NCI-H2029 treated with DMSO at 0.1 percent for 48 hours (cell line): Measurements from ENCODE around the gene TSHB.
"Not testable (repeated sequence)": the region's sequence is repeated elsewhere in the genome, so short reads cannot be mapped to it uniquely, and the experiment has no call there.

Experiments used
- DNase-seq: peaks from one replicate; lab custom pipeline; 2025; lab: John Stamatoyannopoulos, UW

TSHB gene

DNA sequence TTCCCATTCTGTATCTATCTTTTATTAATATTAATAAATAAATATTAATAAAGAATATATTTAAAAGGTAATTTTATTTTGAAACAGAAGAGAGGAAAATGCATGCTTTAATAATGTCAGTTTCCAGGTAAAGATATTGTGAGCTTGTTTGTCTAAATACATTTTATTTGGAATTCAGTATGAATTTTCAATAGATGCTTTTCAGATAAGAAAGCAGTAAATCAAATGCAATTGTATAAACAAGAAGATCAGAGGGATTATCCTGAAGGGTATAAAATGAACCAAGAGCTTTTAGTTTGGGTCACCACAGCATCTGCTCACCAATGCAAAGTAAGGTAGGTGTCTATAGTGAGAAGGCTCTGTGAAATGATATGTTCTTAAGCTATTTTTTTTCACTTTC, at the start of gene TSHB:
Gene TSHB, plus strand, starts transcription at position 301 of the 400 bp plus-strand sequence. CDS start 3,537 bp downstream, outside the sequence.
- DNase-seq = no peak

DNA sequence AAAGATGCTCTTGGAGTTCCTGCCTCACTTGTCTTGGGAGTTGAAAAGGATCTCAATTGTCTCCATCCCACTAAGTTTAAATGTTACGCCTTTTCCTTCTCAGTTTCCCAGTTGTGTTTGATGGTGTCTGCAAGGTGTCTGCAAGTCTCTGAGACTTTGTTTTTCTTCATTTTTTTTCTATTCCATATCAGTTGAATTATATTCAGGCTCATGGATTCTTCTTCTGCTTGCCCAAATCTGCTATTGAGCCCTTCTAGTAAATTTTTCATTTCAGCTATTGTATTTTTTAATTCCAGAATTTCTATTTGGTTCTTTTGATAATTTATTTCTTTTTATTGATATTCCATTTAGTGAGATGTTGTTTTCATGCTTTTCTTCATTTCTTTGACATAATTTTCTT, 47.4 kb upstream of the TSHB start:
- DNase-seq = no peak

DNA sequence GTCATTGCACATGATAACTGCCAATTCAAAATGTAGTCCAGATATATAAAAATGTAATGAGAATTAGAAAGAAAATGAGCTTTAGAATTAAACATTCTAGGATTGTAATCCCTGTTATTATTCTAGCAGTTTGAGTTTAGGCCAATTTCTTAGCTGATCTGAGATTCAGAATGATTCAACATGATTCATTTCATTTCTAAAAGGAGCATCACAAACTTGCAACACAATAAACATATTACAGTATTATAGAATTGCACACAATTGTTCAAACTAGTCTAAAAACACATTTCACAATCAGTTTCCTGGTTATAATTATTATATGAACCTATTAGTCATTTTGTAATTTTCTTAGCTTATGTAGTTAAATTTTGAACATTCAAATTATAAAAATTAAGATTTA, 43.3 kb upstream of the TSHB start:
- no peak for DNase-seq

DNA sequence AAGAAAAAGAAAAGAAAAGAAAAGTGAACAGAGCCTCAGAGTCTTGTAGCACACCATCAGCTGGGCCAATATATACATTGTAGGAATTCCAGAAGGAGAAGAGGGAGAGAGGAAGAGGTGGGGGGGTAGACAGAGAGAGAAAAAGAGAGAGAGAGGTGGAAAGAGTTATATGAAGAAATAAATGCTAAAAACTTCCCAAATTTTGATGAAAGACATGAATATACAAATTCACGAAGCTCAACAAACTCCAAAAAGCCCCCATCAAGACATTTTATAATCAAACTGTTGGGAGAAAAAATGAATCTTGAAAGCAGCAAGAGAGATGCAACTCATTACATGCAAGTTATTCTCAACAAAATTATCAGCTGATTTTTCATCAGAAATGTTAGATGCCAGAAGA, 41.5 kb upstream of the TSHB start:
- DNase-seq = no peak

DNA sequence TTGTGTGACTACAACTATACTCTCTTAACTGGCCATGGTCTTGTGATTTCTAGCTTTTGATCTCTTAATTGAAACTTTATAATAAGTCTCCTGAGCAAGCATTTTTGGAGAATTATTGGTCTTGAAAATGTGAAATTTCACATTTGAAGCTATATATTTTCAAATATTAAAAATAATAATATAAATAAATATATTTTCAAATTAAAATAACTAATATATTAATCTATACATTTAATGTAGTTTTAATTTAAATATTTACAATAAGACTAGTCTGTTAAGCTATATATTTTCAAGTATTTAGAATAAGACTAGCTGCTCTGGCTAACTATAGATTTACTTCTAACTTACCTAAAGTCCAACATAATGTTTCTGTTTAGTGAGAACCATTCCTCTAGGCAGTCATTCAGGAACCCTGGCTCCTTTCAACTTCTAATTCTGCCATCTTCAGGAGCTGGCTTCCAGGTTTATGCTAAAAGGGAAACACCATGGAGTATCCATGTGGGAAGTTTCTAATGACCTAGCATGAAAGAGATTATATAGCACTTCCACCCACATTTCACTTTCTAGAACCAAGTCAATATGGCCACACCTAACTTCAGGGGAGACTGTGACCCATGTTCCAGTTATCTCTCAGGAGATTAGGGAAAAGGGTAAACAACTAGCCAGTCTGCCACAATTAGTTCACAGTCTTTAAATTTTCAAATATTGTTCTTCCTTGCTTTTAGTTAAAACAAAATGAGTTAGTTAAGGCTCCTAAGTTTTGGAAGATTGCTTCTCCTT, 31.9 kb upstream of the TSHB start:
- DNase-seq = no peak

DNA sequence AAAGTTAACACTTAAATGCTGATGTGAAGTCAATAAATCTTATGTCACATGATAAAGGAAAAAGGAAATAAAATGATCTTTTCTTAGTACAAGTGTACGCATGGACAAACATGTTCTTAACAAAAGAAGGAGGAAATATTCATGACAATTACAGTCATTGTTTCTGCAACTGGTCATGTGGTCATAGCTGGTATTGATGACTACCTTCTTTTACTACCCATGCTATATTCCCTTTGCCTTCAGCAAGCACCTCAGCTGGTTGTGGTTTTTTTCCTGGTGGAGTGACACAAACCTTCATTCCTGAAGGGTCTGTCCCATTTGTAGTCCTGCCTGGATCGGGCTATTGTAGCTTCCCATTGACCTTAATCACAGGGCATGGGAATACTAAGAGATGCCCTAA, 23.4 kb upstream of the TSHB start:
- DNase-seq = no peak

DNA sequence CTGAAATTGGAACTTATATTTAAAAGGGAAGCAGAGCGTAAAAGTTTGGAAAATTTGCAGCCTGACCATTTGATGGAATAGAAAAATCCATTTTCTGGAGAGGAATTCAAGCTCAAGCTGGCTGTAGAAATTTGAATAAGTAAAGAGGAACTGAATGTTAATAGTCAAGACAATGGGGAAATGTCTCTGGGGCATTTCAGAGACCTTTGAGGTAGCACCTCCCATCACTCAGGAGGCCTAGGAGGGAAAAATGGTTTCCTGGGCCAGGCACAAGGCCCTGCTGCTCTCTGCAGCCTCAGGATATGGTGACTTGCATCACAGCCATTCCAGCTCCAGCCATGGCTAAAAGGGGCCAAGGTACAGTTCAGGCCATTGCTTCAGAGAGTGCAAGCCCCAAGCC, 17.6 kb upstream of the TSHB start:
- no peak for DNase-seq

DNA sequence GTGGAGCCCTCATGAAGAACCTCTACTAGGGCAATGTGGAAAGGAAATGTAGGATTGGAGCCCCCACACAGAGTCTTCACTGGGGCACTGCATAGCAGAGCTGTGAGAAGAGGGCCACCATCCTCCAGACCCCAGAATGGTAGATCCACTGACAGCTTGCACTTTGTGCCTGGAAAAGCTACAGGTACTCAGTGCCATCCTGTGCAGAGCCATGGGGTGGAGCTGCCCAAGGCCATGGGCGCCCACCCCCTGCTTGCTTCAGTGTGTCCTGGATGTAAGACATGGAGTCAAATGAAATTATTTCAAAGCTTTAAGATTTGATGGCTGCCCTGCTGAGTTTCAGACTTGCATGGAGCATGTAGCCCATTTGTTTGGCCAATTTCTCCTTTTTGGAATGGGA, 17.2 kb upstream of the TSHB start:
- DNase-seq = no peak

DNA sequence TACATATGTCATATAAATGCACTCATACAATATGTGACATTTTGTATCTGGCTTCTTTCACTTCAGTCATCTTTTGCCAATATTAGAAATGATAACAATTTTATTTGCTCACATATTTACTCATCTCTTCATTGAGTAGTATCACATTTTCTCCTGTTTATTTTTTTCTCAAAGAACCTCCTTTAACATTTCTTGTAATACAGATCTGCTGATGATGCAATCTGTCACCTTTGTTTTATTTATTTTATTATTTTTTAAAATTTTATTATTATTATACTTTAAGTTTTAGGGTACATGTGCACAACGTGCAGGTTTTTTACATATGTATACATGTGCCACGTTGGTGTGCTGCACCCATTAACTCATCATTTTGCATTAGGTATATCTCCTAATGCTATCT, 15.8 kb upstream of the TSHB start:
- DNase-seq = no peak

DNA sequence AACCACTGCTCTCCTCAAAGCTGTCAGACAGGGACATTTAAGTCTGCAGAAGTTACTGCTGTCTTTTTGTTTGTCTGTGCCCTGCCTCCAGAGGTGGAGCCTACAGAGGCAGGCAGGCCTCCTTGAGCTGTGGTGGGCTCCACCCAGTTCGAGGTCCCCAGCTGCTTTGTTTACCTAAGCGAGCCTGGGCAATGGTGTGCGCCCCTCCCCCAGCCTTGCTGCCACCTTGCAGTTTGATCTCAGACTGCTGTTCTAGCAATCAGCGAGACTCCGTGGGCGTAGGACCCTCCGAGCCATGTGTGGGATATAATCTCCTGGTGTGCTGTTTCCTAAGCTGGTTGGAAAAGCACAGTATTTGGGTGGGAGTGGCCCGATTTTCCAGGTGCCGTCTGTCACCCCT, 10.1 kb upstream of the TSHB start:
- DNase-seq = not testable (repeated sequence)

DNA sequence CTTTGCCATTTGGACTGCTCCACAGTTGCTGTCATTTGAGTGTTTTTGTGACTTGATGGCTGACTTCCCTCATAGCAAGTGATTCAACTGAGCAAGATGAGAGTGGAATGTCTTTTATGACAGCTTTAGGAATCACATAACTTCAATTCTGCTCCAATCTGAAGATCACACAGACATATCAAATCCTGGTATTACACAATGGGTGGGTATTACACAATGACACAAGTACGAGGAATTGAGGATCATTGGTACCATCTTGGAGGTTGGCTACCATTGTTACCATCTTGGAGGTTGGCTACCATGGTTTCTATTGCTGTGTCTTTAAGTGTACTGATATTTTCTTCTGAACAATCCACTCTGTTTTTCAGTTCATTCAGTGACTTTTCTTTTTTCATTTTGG, 8.5 kb upstream of the TSHB start:
- DNase-seq = no peak

DNA sequence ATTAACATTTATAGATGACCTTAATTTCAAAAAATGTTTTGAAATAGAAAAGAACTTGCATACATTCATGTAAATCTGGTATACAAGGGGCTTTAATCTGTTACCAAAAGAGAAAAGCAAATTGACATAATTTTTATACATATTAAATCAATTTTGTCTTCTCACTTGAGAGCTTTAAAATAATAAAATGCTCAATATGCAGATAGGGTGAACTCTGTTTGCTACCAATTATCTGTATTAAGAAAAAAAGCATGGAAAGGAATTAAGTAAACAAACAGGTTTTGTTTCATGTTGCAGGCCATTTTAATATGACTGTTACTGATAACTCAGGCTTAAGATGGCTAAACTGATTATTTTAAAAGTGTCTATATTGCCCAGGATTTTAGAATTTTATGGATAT, 6.0 kb upstream of the TSHB start:
- DNase-seq = no peak

DNA sequence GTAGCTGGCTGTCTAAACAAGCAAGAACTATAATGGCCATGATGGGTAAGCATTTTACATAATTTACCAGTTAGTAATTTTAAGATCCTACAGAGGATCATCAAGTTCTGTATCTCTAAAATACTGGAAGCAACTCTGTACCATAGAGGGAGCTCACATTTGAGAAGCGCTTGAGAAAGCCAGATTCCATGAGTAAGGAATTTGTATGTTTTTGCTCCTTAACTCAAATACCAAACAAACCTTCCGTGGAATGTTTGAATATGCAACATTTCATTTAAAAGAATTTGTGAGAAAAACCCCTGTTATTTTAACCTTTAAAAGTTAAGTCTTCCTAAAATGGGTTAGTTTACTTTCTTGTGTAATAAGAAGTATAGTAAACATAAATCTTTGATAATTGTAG, 2.0 kb downstream of the TSHB start:
- DNase-seq = no peak

DNA sequence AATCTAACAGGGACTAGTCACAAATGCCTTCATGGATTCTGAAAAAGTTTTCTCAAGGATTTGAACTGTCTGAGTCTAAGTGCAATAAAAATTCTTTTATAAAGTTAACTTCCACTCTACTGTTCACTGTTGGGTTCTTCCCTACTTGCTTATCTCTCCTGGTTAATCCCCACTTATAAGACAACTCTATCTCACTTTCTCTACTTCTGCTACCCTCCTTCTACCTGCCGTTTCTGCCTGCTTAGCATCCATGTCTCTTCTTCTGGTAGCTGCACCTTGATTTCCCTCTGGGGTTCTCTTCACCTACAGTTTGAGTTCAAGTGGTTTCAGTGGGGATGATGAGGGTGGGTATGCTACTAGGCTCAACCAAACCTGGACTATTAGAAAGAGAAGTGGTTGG, 6.0 kb downstream of the TSHB start:
- DNase-seq = no peak

DNA sequence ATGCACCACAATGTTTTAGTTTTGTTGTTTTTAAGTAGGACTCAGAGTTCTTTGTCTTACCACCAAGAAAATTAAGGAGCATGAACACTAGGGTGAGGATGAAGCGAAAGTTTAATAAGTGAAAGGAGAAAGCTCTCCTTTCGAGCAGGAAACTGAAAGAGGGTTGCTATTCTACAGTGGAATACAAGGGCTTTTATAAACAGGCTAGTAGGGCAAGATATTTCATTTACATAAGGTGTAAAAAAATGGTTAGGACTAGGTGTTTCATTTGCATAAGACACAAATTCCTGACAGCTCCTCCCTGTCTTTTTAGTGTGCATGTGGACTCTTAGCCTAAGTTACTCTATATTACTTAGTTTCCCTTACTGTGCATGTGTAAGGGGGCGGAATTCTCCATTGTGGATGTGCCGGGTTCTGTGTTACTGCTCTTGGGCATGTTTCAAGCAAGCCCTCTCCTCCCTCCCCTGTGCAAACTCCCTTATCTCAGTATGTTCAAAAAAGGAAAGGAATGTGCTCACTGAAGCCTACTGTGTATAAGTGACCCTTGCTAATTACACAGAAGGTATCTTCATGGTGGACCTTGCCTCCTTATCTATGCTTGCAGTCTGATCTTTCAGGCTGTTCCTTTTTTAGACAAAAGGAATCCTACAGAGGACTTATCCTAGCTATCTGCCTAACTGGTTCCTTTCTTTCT, 7.3 kb downstream of the TSHB start:
- no peak for DNase-seq

DNA sequence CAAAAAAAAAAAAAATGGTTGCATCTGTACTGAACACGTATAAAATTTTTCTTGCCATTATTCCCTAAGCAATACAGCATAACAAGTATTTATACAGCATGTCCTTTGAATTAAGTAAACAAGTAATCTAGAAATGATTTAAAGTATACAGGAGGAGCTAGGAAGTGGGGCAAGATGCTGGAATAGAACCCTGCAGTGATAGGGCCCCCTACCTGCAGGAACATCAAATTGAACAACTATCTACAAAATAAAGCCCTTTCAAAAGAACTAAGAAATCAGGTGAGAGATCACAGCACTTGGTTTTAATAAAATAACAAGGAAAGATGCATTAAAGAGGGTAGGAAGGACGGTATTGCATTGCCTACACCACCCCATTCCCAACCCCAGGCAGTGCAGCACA, 10.9 kb downstream of the TSHB start:
- no peak for DNase-seq

DNA sequence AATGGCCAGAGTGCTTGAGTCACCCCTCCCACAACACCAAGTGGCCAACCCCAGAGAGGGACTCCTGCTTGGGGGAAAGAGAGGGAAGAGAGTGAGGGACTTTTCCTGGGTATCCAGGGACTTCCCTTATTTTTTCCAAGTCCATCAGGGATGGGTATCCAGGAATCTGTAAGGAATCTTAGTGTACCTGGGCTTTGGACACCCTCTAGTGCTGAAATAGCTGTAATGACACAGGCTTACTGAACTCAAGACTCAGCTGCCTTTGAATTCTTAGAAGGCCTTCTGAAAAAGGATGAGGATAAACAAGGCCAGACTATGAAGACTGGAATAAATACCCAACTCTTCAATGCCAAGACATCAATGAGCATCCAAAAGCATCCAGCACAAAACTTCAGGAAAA, 12.0 kb downstream of the TSHB start:
- DNase-seq = no peak

DNA sequence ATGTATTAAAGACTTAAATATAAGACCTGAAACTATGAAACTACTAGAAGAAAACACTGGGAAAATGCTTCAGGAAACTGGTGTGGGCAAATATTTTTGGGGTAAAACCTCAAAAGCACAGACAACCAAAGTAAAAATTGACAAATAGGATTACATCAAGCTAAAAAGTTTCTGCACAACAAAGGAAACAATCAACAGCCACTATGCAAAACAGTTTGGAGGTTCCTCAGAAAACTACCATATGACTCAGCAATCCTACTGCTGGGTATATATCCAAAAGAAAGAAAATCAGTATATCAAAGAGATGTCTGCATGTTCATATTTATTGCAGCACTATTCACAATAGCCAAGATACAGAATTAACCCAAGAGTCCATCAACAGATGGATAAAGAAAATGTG, 17.1 kb downstream of the TSHB start:
- no peak for DNase-seq

DNA sequence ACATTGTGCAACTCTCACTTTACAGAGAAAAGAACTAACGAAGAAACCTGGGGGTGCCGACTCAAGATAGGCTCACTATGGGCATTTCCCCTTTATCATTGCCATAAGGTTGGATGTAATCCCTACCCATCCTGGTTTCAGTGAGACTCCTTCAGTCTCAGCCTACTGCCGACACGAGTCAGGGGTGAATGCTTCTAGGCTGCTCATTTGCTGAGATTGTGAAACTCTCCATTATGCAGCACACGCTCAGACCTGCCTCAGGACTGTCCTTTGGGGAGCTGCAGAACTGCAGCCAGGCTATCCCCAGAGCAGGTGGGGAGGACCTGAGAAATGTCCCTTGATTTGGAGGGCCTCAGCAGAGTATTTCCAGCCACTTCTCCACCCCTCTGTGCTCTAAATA, 22.2 kb downstream of the TSHB start:
- no peak for DNase-seq

DNA sequence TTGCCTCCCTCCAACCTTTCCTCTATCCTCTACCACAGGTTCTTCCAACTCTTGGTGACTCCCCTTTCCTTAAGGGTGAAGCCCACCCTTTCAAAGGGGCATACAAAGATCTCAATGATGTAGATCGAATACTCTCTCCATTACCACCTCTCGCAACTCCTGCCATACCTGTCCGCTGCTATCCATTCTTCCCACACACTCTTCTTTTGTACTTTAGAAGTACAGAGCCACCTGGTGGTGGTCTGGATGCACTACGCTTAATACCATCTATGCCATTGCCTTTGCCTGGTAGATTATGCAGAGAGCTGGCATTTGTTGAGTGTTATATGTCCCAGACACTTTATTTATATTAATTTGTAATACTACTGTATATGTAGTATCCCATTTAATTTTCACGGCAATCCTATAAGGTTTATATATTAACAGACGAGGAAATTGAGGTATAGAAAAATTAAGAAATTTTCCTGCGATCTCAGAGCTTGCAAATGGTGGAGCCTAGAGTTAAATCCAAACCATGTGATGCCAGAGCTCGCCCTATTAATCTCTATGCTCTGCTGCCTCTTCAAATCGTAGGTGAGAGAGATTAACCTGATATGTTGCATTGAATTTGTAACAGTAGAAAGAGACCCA, 22.9 kb downstream of the TSHB start:
- DNase-seq = peak; percentile 44

DNA sequence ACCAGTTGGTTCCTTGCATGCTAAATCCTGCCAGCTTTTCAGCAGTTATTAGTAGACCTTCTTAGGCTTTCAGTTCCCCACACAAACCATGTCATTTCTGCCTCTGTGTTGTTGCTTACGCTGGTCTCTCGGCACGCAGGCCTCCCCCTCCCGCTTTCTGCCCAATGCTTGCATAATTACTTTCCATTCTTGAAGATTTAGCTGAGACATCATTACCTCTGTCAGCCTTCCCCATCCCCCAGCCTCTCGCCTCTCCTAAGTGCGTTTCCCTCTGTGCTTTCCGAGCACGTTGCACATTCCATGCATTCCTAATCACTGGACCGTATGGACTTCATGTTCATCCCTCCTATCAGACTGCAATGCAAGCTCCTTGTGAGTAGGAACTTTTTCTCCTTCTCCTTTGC, 26.8 kb downstream of the TSHB start:
- no peak for DNase-seq

DNA sequence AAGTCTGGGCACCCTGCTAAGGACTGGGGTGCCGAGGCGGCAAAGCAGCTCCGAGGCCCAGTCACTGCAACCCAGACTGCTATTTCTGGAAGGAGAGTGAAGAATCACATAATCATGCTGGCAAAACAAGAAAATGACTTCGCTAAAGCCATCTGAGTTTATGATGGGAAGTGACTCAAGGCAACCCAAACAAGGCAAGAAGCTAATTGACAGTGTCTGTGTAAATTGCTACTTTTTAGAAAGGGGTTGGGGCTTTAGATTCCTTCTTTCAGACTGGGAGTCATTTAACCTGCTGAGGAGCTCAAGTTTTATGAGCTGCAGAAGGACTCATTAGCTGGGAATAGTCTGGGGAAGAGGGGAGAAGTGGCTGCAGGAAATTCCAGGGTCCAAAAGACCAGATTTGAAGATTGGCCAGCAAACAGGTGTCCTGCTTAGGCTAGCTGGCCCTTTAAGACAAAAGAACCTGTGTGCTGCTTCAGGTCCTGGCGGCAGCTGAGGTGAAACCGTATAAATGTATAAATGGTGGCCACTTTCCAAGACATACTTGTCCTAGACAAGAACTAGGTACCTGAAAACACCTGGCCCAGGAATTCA, 28.1 kb downstream of the TSHB start:
- no peak for DNase-seq

DNA sequence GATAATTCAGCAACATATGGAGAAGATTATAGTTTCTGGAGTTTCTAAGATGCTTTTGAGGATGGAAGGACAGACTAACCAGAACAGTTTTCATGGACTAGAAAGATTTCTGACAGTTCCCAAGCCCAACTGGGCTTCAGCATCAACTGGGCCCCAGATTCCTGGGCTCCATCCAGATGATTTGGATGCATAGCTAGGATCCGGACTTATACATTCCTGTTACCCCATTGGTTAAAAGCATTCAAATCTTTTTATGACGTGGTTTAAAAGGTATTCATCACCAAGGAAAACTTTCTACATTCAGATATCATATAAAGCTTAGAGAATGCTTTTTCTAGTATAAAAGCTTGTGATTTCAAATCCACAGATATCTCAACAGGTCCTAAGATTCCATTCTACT, 29.7 kb downstream of the TSHB start:
- no peak for DNase-seq
